ENCODE results near the gene NFATC4. TPM values are rescaled to one million over a fixed set of nuclear protein-coding genes. Genes with fewer than 3 reads are reported as not detected.

Gene NFATC4
- total and polyA plus RNA-seq, 12 donors: 3.0 to 69.2 (median 9.9) TPM

DNA sequence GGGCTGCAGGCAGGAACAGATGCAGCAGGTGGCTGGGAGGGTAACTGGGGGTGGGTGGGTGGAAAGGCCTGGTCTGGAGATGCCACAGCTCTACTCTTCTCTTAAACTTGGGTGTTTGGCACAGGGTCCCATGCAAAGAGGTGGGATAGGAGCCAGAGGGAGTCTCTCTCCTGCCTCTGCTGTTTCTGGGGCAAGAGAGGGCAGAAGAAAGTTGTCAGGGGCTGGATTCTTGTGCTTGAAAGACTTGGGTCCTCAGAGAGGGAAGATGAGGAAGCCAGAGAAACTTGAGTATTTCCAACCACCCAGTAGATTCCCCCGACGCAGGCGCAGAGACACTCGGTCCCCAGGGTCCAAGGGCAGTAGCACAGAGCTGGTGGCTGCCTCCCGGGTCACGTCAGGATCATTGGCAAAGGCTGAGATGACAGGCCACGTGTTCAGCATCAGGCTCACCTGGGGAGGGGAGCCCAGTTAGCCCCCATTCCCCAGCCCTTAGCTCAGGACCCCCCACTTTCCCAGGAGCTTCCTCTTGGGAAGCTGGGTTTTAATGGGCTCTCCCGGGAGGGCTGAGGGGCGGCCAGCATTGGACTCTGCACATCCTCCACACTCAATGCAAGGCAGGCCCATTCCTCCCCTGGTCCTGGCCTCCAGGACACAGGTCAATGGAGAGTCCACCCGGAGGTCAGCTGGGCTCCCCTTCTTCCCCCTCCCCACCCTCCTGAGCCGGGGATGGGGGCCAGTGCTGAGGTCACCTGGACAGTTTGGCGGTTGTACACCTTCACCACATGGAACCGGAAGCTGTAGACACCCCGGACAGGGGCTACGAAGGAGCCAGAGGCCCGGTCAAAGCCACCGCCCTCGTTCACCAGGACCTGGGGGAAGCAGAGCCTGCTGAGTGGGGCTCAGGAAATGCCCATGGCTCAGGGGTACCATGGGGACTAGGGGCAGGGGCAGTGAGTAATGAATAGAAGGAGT is 59.8 kb downstream of the NFATC4 start:
- no peak for ATAC-seq
- Histone ChIP-seq H3K9me3 (no peaks in the 10 kb centered on the region), H3K4me1 (peaks cover 12 to 57% (median 41%) of the 10 kb centered on the region in 9 donors), H3K36me3 (peaks cover 0 to 20% (median 11%) of the 10 kb centered on the region in 9 donors), H3K27me3 (no peaks in the 10 kb centered on the region), H3K4me3 (no peak overlapping the region), H3K27ac (peak overlapping the region in 2 of 10 donors; percentile 2 to 99)
- 84 to 88% methylated on average over 18 of the region's 18 CpGs for WGBS, 2 donors
- no peak for DNase-seq
- TF ChIP-seq, protein P1, sequence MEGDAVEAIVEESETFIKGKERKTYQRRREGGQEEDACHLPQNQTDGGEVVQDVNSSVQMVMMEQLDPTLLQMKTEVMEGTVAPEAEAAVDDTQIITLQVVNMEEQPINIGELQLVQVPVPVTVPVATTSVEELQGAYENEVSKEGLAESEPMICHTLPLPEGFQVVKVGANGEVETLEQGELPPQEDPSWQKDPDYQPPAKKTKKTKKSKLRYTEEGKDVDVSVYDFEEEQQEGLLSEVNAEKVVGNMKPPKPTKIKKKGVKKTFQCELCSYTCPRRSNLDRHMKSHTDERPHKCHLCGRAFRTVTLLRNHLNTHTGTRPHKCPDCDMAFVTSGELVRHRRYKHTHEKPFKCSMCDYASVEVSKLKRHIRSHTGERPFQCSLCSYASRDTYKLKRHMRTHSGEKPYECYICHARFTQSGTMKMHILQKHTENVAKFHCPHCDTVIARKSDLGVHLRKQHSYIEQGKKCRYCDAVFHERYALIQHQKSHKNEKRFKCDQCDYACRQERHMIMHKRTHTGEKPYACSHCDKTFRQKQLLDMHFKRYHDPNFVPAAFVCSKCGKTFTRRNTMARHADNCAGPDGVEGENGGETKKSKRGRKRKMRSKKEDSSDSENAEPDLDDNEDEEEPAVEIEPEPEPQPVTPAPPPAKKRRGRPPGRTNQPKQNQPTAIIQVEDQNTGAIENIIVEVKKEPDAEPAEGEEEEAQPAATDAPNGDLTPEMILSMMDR (IDR thresholded peaks at IDR 0.05): no peak
- intact Hi-C loops (cut with DNase I): loop anchor here in 2 of 10 donors (2.0 to 5.0 kb wide), 2 partner anchors 29 to 96 kb away; partner anchors contain the start of gene NYNRIN (in 1 of the 2)

DNA sequence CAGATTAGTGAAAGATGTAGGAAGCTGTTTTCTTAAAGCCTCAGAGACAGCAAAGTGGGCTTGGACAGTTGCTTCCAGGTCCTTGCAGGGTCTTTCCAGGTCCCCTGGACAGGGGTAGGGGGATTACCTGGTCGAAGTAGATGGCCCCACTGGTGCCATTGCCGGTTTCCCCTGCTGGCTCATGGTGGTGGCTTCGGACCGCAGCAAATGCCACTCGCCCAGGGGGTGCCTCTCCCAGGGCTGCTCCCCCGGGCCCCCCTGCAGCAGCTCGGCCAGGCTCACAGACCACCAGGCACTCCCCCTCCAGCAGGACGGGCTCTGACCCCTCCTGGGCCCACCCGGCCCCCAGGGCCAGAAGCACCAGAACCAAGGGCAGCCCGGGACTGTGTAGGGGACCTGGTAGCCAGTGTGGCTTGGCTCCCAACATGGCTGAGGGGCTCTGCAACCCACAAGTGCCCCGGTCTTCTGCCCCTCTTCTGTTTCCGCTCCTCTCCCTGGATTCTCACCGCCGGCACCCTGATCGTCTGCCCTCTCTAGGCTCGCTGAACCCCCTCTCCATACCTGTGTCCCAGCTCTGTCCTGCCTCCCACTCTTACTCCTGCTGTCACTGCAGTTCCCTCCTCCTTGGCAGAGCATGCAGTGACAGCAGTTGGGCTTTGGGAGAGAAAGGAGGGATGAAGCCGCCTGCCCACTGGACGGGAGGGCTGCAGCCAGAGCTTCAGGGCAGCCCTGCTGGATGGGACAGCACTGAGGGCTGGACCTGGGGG is 60.8 kb downstream of the NFATC4 start:
- DNase-seq: no peak
- WGBS, 2 donors: 90 to 97% methylated on average over 15 to 18 of the region's 18 CpGs
- peak overlapping the region; percentile 91 to 99 (median 97) for H3K27ac ChIP-seq
- peak overlapping the region in 8 of 10 donors; percentile 74 to 91 (median 79) for H3K4me3 ChIP-seq
- H3K27me3 ChIP-seq: no peaks in the 10 kb centered on the region
- peaks cover 0 to 30% (median 21%) of the 10 kb centered on the region in 9 donors for H3K36me3 ChIP-seq
- TF ChIP-seq, protein P1 (IDR thresholded peaks at IDR 0.05): no peak
- ATAC-seq: no peak
- intact Hi-C loops (cut with DNase I): loop anchor here in 3 of 10 donors (1.0 to 5.0 kb wide), 3 partner anchors 30 to 97 kb away; partner anchors contain the start of gene NYNRIN (in 1 of the 3)
- no peaks in the 10 kb centered on the region for H3K9me3 ChIP-seq
- H3K4me1 ChIP-seq: peaks cover 12 to 61% (median 41%) of the 10 kb centered on the region in 9 donors

Other genes starting within 250 kb of the NFATC4 start
Only the 30 nearest of the 31 such genes appear.
- gene FITM1, start 237.5 kb upstream of the NFATC4 start, total RNA-seq: 100 to 1,000 TPM; 105 to 176 (median 131) TPM
- gene FITM1, start 237.5 kb upstream of the NFATC4 start, polyA plus RNA-seq: 100 to 1,000 TPM in 1 of 2 donors, 10 to 100 TPM in 1; 77.0 to 247 TPM
- 100 to 1,000 TPM in 5 of 10 donors, 10 to 100 TPM in 5; 84.3 to 341 (median 100.0) TPM for gene PSME1, start 232.0 kb upstream of the NFATC4 start, total RNA-seq
- 100 to 1,000 TPM; 138 to 149 TPM for gene PSME1, start 232.0 kb upstream of the NFATC4 start, polyA plus RNA-seq
- 10 to 100 TPM; 10.2 to 18.8 (median 13.3) TPM for gene EMC9, start 226.6 kb upstream of the NFATC4 start, total RNA-seq
- gene EMC9, start 226.6 kb upstream of the NFATC4 start, polyA plus RNA-seq: 10 to 100 TPM; 27.2 to 44.3 TPM
- gene PSME2, start 221.6 kb upstream of the NFATC4 start, total RNA-seq: 100 to 1,000 TPM in 3 of 10 donors, 10 to 100 TPM in 7; 62.6 to 347 (median 85.0) TPM
- 100 to 1,000 TPM; 124 to 290 TPM for gene PSME2, start 221.6 kb upstream of the NFATC4 start, polyA plus RNA-seq
- 10 to 100 TPM; 27.5 to 52.6 (median 34.8) TPM for gene RNF31, start 220.7 kb upstream of the NFATC4 start, total RNA-seq
- 10 to 100 TPM; 39.4 to 92.9 TPM for gene RNF31, start 220.7 kb upstream of the NFATC4 start, polyA plus RNA-seq
- gene IRF9, start 206.9 kb upstream of the NFATC4 start, total RNA-seq: 100 to 1,000 TPM in 1 of 10 donors, 10 to 100 TPM in 9; 17.7 to 147 (median 36.7) TPM
- 10 to 100 TPM; 28.2 to 64.1 TPM for gene IRF9, start 206.9 kb upstream of the NFATC4 start, polyA plus RNA-seq
- gene REC8, start 196.1 kb upstream of the NFATC4 start, total RNA-seq: 1 to 10 TPM; 2.5 to 7.0 (median 4.3) TPM
- gene REC8, start 196.1 kb upstream of the NFATC4 start, polyA plus RNA-seq: 10 to 100 TPM in 1 of 2 donors, 1 to 10 TPM in 1; 2.5 to 17.7 TPM
- gene IPO4, start 179.4 kb upstream of the NFATC4 start, total RNA-seq: 10 to 100 TPM; 10.1 to 22.5 (median 12.6) TPM
- 10 to 100 TPM in 1 of 2 donors, 1 to 10 TPM in 1; 4.4 to 23.8 TPM for gene IPO4, start 179.4 kb upstream of the NFATC4 start, polyA plus RNA-seq
- 10 to 100 TPM; 14.2 to 31.3 (median 18.7) TPM for gene TM9SF1, start 172.7 kb upstream of the NFATC4 start, total RNA-seq
- gene TM9SF1, start 172.7 kb upstream of the NFATC4 start, polyA plus RNA-seq: 10 to 100 TPM; 10.8 to 36.4 TPM
- under 1 TPM in 1 of 10 donors, not detected in 9; 0.28 TPM for gene TSSK4, start 162.5 kb upstream of the NFATC4 start, total RNA-seq
- gene TSSK4, start 162.5 kb upstream of the NFATC4 start, polyA plus RNA-seq: under 1 TPM in 1 of 2 donors, not detected in 1; 0.22 TPM
- gene CHMP4A, start 154.7 kb upstream of the NFATC4 start, total RNA-seq: 10 to 100 TPM; 23.4 to 35.3 (median 29.4) TPM
- gene CHMP4A, start 154.7 kb upstream of the NFATC4 start, polyA plus RNA-seq: 10 to 100 TPM; 34.3 to 80.8 TPM
- 10 to 100 TPM; 13.9 to 22.9 (median 18.9) TPM for gene MDP1, start 152.1 kb upstream of the NFATC4 start, total RNA-seq
- gene MDP1, start 152.1 kb upstream of the NFATC4 start, polyA plus RNA-seq: 10 to 100 TPM; 23.0 to 23.5 TPM
- gene NEDD8, start 135.8 kb upstream of the NFATC4 start, total RNA-seq: 100 to 1,000 TPM; 178 to 228 (median 199) TPM
- 100 to 1,000 TPM; 154 to 325 TPM for gene NEDD8, start 135.8 kb upstream of the NFATC4 start, polyA plus RNA-seq
- 10 to 100 TPM; 28.6 to 46.9 (median 33.5) TPM for gene GMPR2, start 135.3 kb upstream of the NFATC4 start, total RNA-seq
- 10 to 100 TPM; 26.4 to 27.3 TPM for gene GMPR2, start 135.3 kb upstream of the NFATC4 start, polyA plus RNA-seq
- gene TINF2, start 125.6 kb upstream of the NFATC4 start, total RNA-seq: 10 to 100 TPM; 36.8 to 56.4 (median 40.5) TPM
- 10 to 100 TPM; 19.3 to 44.0 TPM for gene TINF2, start 125.6 kb upstream of the NFATC4 start, polyA plus RNA-seq
- gene TGM1, start 105.0 kb upstream of the NFATC4 start, total RNA-seq: 1 to 10 TPM in 1 of 10 donors, under 1 TPM in 9; 0.17 to 2.2 (median 0.65) TPM
- under 1 TPM; 0.51 to 0.87 TPM for gene TGM1, start 105.0 kb upstream of the NFATC4 start, polyA plus RNA-seq
- gene RABGGTA, start 96.6 kb upstream of the NFATC4 start, total RNA-seq: 10 to 100 TPM; 17.4 to 30.0 (median 19.6) TPM
- gene RABGGTA, start 96.6 kb upstream of the NFATC4 start, polyA plus RNA-seq: 10 to 100 TPM; 30.6 to 37.9 TPM
- gene DHRS1, start 68.4 kb upstream of the NFATC4 start, total RNA-seq: 10 to 100 TPM in 4 of 10 donors, 1 to 10 TPM in 6; 6.9 to 11.1 (median 9.0) TPM
- 10 to 100 TPM in 1 of 2 donors, 1 to 10 TPM in 1; 8.5 to 11.6 TPM for gene DHRS1, start 68.4 kb upstream of the NFATC4 start, polyA plus RNA-seq
- gene NOP9, start 68.3 kb upstream of the NFATC4 start, total RNA-seq: 10 to 100 TPM; 22.0 to 31.9 (median 27.3) TPM
- gene NOP9, start 68.3 kb upstream of the NFATC4 start, polyA plus RNA-seq: 10 to 100 TPM; 10.7 to 10.8 TPM
- 1 to 10 TPM; 1.9 to 6.0 (median 3.5) TPM for gene CIDEB, start 60.2 kb upstream of the NFATC4 start, total RNA-seq
- 1 to 10 TPM; 4.3 to 4.8 TPM for gene CIDEB, start 60.2 kb upstream of the NFATC4 start, polyA plus RNA-seq
- 1 to 10 TPM in 7 of 10 donors, under 1 TPM in 3; 0.68 to 2.4 (median 1.3) TPM for gene LTB4R2, start 58.0 kb upstream of the NFATC4 start, total RNA-seq
- under 1 TPM; 0.51 to 0.90 TPM for gene LTB4R2, start 58.0 kb upstream of the NFATC4 start, polyA plus RNA-seq
- 1 to 10 TPM in 7 of 10 donors, under 1 TPM in 3; 0.76 to 3.1 (median 1.8) TPM for gene LTB4R, start 56.7 kb upstream of the NFATC4 start, total RNA-seq
- 1 to 10 TPM; 3.2 to 3.7 TPM for gene LTB4R, start 56.7 kb upstream of the NFATC4 start, polyA plus RNA-seq
- 10 to 100 TPM; 17.4 to 37.0 (median 22.9) TPM for gene ADCY4, start 33.1 kb upstream of the NFATC4 start, total RNA-seq
- 100 to 1,000 TPM in 1 of 2 donors, 10 to 100 TPM in 1; 23.1 to 104 TPM for gene ADCY4, start 33.1 kb upstream of the NFATC4 start, polyA plus RNA-seq
- 1 to 10 TPM; 1.7 to 4.9 (median 3.5) TPM for gene RIPK3, start 28.2 kb upstream of the NFATC4 start, total RNA-seq
- 1 to 10 TPM; 4.9 to 7.1 TPM for gene RIPK3, start 28.2 kb upstream of the NFATC4 start, polyA plus RNA-seq
- 1 to 10 TPM; 3.6 to 9.0 (median 6.4) TPM for gene NYNRIN, start 30.8 kb downstream of the NFATC4 start, total RNA-seq
- gene NYNRIN, start 30.8 kb downstream of the NFATC4 start, polyA plus RNA-seq: 1 to 10 TPM; 4.6 to 6.8 TPM
- gene CBLN3, start 61.5 kb downstream of the NFATC4 start, total RNA-seq: 1 to 10 TPM in 4 of 10 donors, under 1 TPM in 6; 0.24 to 2.5 (median 0.80) TPM
- gene CBLN3, start 61.5 kb downstream of the NFATC4 start, polyA plus RNA-seq: 1 to 10 TPM; 1.0 to 1.8 TPM
- 10 to 100 TPM; 14.3 to 30.1 (median 17.9) TPM for gene KHNYN, start 61.8 kb downstream of the NFATC4 start, total RNA-seq
- 10 to 100 TPM; 14.0 to 20.9 TPM for gene KHNYN, start 61.8 kb downstream of the NFATC4 start, polyA plus RNA-seq
- gene SDR39U1, start 74.6 kb downstream of the NFATC4 start, total RNA-seq: 10 to 100 TPM; 55.6 to 93.6 (median 67.4) TPM
- gene SDR39U1, start 74.6 kb downstream of the NFATC4 start, polyA plus RNA-seq: 100 to 1,000 TPM in 1 of 2 donors, 10 to 100 TPM in 1; 88.5 to 108 TPM
- 1 to 10 TPM in 3 of 10 donors, under 1 TPM in 5, not detected in 2; 0.26 to 1.4 (median 0.73) TPM for gene CMA1, start 140.1 kb downstream of the NFATC4 start, total RNA-seq
- under 1 TPM in 1 of 2 donors, not detected in 1; 0.13 TPM for gene CMA1, start 140.1 kb downstream of the NFATC4 start, polyA plus RNA-seq
- 1 to 10 TPM in 5 of 10 donors, under 1 TPM in 4, not detected in 1; 0.49 to 2.4 (median 1.1) TPM for gene CTSG, start 208.1 kb downstream of the NFATC4 start, total RNA-seq
- gene CTSG, start 208.1 kb downstream of the NFATC4 start, polyA plus RNA-seq: under 1 TPM in 1 of 2 donors, not detected in 1; 0.23 TPM